Fibroblast of skin of abdomen (primary cell): ENCODE data around the gene LY86. TPM values are rescaled to one million over a fixed set of nuclear protein-coding genes. Genes with fewer than 3 reads are reported as not detected.

Source experiments
- DNase-seq: peaks from one replicate; pipeline ENCODE4 v3.0.0-alpha.2; 2013
- polyA plus RNA-seq, 2 experiments: library from polyadenylated mRNA; unstranded; fragments of 120-200 nt; gene quantifications; one replicate each; pipeline ENCODE4 v1.2.1, GENCODE V29; 2013; ENCODE audit not compliant: insufficient read length in 2 of 2

LY86 gene
- not detected for polyA plus RNA-seq (2013, experiment 1 of 2; ENCODE audit: insufficient read length)
- polyA plus RNA-seq (2013, experiment 2 of 2; ENCODE audit: insufficient read length), result not detected

GRCh38 chr6:6588064-6588923, at the start of gene LY86:
Gene LY86 (plus strand): TSS chr6:6588720. CDS start chr6:6588735, 15 bp downstream.
- peak; percentile 10 for DNase-seq

DNA sequence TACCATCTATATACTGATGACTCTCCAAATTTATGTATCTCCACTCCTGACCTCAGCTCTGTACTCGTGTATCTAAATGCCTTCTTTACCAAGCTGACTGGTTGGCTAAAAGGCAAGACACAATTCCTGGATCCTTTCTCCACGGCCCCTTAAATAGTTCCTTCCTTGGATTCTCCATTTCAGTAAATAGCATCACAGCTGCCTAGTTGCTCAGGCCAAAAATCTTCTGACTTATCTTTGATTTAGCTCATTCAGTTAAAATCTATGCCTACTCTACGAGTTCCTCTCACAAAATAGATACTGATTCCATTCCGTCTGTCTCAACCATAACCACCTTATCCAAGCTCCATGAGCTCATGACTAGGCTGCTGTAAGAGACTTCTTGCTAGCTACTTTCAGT, 49.5 kb upstream of the LY86 start:
- DNase-seq, result no peak

- no peak for DNase-seq
Measured at GRCh38 chr6:6542357-6542756, 46.2 kb upstream of the LY86 start.

DNA sequence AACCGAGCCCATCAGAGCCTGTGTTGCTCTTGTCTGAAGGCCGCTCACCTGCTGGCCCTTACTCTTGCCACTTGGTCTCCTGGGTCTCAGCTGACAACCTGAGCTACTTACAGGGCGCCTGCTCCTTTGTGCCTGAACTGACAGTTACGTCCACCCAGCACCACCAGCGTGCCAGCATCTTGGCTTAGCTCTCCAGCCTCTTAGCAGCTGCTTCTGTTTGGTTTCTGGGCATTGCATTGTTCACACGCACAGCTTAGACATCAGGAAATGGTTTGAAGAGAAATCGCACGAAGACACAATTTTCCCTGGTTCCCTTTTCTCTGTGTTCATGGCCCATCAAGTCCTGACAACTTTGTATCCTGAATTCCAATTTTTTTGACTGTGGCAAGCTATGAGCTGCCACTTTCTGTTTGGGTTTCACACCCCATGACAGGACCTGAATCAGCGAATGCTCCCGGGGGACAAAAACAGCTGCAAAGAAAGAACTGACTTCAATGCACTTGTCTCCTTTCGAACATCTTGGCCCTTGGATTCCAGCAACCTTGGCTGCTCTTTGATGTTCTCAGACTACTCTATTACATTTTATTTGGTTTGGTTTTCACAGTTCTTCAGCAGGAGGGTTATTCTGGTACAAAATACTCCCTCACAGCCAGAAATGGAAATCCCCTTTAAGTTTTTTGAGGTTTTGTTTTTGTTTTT, 45.2 kb upstream of the LY86 start:
- no peak for DNase-seq

DNA sequence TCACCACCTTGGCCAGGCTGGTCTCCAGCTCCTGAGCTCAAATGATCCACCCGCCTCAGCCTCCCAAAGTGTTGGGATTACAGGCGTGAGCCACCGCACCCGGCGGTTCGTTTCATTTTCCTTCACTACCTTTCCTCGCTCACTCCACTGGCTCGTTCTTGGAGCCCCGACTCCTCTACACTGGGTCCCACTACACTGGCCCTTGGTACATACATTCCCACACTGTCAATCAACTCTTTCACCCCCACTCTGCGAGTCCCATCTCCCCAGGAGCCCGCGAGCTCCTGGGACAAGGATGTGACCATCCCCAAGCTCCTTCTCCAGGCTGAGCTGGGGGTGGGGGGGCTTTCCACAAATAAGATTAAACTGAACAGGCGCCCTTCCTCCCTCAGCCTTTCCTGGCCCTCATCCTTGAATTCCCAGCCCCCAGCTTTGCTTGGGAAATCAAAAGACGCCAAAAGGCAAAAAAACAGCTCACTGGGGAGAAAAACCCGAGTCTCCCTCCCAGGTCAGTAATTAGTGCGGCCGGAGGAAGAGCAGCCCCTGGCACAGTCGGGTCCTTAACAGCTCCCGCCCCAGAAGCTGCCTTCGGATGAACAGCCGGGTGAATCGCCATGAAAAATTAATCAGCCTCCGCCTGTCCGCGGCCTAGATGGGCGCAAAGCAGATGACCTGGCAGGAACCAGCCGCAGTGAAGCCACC, 42.8 kb upstream of the LY86 start:
- DNase-seq, result no peak

DNA sequence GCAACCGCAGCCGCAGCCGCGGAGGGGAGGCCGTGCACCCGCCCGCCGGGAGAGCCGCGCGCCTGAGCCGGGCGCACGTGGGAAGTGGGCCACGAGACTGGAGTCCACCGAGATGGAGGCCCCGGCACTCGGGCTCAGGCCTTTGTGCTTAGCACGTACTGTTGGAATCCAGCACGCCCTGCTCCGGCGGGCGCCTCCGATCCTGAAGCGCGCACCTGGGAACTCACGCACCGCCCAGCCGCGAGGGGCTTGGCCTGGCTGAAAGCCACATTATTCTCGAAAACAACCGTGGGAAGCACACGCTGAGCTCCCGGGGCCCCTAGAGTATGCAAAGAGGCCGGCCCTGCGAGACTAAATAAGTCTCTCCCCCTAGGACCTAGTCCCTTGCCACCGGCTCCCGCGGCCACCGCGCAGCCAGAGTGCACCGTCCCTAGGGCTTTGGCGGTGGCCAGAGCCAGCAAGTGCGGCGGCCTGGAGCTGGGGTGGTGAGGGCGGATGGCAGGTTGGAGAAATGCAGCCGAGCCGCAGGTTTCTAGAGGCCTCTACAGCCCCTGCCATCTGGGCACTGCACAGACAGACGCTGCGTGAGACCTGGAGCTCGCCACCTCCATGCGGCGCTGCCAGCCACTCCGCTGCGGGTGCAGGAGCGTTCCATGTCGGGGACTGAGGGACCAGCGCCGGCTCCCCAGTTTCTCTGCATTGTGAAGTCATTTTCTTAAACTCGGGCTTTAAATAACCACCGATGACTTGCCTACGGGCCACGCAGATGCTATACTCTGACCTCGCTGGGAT, 42.0 kb upstream of the LY86 start:
- DNase-seq, result no peak

GRCh38 chr6:6547110-6547879, 41.2 kb upstream of the LY86 start:
- peak; percentile 81 for DNase-seq

DNA sequence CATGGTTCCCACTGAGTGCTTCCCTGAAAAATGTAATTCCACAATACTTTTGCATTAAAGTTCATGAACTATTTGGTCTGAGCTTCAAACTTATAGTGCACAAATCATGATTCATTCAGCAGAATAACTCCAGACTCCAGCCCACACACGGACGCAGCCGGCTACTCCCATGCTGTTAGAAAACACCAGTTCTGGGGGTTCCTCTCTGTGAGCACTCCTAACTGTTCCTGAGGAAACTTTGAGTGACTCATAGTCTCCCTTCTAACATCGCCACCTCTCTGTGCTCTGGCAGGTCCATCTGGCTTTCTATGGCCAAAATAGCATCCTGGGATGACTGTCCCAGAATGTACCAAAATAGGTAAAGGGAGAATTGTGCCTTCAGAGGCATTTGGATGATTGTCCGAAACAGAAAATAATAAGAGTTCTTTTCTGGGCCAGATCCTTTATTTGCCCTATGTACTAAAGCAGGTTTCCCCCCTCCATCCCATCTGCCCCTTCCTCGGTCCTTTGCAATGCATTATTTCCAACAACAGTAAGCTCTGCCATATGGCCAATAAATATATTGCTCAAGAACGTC, 32.3 kb upstream of the LY86 start:
- DNase-seq, result peak; percentile 60

DNA sequence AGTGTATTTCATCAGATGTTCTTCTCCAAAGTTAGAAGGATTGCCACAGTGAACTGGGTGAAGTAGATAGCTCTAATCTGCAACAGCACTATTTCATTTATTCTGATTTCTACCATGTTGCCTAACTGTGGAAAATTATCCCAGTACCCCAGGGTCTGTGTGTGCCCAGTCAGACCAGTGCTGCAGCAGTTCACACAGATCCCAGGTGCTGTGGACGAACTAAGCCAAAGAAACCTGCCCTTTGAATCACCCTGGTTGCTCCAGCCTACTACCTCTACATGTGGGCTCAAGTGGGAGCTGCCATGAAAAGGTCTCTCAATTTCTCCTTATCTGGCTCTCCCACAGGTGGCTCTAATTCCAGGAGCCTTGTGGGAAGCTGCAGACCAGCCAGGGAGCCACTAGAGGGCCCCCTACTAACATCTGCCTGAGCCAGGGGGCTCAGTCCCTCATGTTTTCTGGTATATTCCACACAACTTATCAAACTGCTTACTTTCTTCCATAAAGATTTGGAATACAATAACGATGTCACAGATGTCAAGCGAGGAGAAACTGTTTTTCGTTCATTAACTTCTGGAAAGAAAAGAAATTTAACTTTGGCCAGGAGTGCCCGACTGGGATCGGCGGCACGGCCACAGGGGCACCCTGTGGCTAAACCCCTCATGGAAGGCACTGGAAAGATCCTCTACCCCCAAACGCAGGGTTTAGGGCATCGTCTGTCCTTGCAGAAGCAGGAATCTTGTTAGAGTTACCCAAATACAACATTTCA, 31.6 kb upstream of the LY86 start:
- peak; percentile 36 for DNase-seq

GRCh38 chr6:6557504-6557839, 31.0 kb upstream of the LY86 start:
- DNase-seq, result no peak

DNA sequence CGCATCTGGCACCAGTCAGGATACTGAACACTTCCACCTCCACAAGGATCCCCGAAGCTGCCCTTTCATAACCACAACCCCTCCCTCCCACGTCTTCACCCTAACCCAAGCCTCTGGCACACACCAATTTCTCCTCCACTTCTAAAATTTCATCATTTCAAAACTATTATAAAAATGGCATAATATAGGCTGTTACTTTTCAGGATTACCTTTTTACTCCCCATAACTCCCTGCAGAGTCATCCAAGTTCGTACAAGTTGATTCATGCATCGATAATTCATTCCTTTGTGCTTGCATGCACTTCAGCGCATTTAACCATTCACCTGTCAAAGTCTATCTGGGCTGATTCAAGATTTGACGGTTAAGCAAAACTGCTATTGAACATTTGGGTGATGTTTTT, 30.6 kb upstream of the LY86 start:
- no peak for DNase-seq

DNA sequence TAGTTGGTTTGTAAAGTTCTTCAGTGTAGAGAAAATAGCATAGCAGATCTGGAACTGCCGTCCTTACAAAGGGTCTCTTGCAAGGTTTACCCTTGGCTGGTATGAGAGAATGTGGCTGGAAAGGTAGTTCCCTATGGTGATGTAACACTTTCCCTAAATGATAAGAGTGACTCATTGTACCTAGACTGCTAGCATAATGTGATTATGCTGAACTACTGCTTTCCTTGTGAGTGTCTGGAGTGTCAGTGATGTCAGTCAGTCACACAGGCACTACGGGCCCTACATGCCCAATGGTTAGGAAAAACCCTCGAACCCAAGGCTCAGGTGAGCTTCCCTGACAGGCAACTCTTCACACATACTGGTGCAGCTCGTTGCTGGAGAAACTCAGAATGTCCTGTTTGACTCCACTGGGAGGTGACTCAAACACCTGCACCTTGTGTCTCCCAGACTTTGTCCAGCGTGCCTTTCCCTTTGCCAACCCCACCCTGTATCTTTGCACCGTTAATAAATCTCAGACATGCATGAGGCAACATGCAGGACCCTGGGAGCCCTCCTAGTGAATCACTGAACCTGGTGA, 28.4 kb upstream of the LY86 start:
- DNase-seq, result no peak

DNA sequence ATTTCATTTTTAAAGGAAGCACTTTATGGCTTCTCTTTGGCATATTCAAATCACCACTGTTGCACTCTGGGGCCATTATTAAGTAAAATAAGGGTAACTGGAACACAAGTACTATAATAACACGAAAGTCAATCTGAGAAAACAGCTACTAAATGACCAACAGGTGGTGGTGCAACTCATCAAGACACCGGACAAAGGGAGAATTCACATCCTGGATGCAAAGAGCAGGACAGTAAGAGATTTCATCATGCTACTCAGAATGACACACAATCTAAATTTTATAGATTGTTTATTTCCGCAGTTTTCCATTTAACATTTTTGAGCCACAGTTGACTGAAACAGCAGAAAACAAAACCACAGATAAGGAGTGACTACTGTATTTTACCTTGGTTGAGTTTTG, 27.6 kb upstream of the LY86 start:
- no peak for DNase-seq

- no peak for DNase-seq
Measured at GRCh38 chr6:6564154-6564553, 24.4 kb upstream of the LY86 start.

DNA sequence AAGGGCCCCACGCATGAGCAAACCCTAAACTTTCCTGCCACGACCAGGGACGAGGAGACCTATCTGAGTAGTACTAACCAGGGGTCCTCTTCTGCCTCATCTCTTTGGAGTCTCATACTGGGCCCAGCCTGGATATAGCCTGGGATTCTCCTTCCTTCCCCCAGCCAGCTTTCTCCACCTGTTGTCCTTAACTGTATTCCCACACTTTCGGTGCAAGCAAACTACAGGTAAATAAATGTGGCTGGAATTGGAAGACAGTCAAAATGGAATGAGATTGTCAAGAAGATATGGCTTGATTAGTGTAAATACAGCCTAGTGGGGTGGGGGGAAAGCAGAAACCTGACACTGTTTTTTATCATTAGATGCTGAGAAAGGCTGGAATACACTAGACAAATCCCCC, 23.5 kb upstream of the LY86 start:
- no peak for DNase-seq

- no peak for DNase-seq
Measured at GRCh38 chr6:6565488-6565887, 23.0 kb upstream of the LY86 start.

GRCh38 chr6:6566766-6567165, 21.8 kb upstream of the LY86 start:
- no peak for DNase-seq

DNA sequence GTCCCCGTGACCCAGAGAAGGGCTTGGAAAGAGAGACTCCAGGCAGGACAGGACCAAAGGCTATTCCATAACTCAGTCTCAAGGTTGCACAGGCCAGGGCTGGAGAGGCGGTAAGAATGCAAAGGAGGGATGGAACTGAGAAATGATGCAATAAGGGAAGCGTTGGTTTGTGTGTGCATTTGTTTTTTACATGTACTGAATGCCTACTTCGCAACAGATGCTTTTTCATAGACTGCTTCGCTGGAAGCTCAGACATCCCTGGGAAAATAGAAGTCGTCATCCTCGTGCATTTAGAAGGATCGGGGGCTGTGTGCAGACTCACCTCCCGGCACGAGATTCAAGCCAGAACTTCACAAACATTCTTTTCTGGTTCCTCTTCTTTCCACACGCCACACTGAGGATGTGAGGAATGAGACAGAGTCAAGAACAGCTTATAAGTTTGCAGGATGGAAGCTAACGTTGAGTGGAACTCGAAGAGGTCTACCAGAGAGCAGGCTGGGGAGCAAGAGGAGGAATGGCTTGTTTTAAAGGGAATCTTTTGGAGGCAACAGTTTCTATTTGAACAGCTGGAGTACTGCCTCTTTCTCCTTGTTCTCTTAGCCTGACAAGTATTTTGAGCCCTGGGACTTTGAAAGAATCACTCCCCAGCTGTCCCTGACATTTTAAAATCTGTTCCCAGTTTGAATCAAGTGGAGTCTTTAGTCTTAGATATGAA, 19.3 kb upstream of the LY86 start:
- no peak for DNase-seq

DNA sequence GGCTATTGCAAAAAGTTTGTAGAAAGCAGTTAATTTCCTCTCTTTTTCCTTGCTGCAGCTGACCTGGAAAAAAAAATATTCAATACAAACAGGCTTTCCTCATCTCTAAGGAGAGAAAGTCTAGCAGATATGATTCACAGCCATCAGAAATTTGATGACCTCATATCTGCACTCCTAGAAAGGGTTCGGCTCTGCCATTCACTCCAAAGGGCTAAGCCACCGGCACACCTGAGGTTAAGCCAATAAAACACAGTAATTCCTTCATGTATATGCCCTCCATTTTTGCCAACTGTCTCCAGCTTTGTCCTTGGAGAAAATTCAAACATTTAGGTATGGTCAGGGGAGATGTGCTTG, 18.7 kb upstream of the LY86 start:
- DNase-seq, result no peak
